OCI-LY1 (cell line): ENCODE data around the gene UQCC5.

Source experiments
- CTCF ChIP-seq: fragments of 200-600 bp; sonication (generic), shearing (Covaris generic); IDR thresholded peaks from 2 replicates; pipeline ENCODE4 v1.5.1; 2017; ENCODE audit warnings: mild to moderate bottlenecking, antibody characterized with exemption, low read length, moderate library complexity, mixed read lengths
- EZH2 ChIP-seq: fragments of 200-600 bp; sonication (generic), shearing (Covaris generic); IDR thresholded peaks from 2 replicates; pipeline ENCODE4 v1.8.0; 2017; ENCODE audit warnings: borderline replicate concordance, mixed run types, mild to moderate bottlenecking, antibody characterized with exemption, low read length, moderate library complexity, mixed read lengths

GRCh38 chr3:52536369-52537164, at the start of gene UQCC5:
- TF ChIP-seq CTCF (no peak; the same call in 1 of the 2 replicates), EZH2 (no peak)
